HG03354 (cell line): ENCODE measurements around the gene BUB3.
A peak's percentile ranks its signal among the peaks of the same experiment; 100 is the strongest.
"Not testable (repeated sequence)": the region's sequence is repeated elsewhere in the genome, so short reads cannot be mapped to it uniquely, and the experiment has no call there.

Experiments
- ATAC-seq: cut with Tn5 transposase; IDR thresholded peaks from one replicate; pipeline ENCODE4 v1.9.1; 2021; ENCODE audit warnings: mild to moderate bottlenecking; ENCODE audit not compliant: unreplicated experiment, poor library complexity, severe bottlenecking

Gene BUB3

DNA sequence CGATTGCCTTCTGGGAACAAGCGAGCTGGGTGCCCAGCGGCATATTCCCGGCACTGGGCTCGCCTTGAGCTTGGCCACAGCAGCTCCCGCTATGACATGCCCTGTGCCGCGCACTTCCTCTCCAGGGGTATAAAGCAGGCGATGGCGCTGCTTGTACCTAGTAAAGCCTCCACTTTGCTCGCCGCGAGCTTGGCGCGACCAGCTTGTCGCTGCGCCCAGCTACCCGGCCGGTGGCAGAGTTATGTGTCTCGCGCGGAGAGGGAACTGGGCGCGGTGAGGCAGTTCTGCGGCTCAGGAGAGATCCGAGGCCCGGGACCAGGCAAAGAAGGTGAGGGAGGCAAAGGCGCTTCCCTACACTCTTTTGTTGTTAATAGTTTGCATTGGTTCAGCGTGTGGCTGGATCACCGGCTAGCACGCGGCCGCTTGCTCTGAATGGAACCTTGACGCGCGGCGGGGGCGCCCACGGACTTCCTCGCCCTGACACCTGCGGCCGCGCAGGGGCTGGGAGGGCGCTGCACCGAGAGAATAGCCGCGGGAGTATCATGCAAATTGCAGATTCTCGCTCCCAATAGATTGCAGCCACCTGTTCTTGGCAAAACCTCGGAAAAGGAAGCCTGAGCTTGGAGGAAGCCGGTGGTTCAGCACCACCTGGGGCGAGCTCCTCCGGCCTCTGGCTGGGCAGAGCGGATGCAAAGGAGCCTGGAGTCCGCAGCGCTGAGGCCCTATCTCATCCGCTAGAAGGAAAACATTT is 3.0 kb upstream of the BUB3 start:
- no peak for ATAC-seq

GRCh38 chr10:123151737-123152135 is 2.5 kb upstream of the BUB3 start:
- no peak for ATAC-seq

DNA sequence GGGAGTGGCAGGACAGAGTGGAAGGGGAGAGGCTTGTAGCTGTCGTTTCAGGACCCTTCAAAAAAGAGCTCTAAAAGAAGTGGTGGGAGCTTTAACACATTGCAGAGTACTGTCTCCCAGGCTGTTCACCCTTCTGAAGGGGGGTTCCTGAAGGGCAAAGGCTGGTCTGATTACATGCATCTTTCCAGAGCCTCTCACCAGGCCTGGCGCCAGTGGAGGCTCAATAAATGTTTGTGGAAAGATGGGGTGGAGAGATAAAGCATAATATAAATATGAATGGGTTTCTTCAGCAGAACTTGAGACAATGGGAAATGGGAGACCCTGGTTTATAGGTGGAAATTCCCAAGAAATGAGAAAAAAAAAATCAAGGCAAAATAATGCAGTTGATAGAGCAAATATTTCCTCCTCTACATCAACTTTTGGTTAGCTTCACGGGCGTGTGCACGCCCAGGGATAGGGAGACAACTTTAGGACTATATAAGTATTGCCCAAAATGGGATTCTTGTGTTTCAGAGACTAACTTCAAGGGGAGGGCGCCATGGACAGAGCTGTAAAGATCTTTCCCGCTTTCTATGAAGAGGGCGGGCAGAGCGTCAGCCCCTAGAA is 613 bp upstream of the BUB3 start:
- no peak for ATAC-seq

DNA sequence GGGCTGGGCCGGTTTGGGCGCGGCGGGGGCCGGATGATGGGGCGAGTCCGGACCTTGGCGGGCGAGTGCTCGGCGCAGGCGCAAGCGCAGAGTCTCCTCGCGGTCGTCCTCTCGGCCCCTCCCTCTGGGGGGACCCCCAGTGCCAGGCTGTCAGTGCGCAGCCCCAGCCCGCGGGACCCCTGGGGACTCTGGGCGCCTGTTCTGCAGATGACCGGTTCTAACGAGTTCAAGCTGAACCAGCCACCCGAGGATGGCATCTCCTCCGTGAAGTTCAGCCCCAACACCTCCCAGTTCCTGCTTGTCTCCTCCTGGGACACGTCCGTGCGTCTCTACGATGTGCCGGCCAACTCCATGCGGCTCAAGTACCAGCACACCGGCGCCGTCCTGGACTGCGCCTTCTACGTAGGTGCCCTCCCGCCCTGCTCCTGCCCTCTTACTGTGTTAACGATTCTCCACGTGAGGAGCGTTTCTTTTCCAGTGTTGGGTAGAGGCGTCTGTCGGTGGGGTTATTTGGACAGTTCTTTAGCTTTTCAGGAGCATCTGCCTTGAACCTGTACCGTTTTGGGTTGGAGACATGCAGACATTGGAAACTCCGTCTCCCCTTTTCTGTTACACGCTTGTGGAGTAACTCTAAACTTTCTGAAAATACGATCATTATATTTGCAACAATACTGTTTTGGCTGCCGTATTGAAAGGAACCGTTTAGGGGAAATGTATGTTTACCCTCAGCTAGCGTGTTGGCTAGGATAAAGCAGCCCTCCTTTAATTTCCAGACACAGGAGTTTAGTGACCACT is 706 bp downstream of the BUB3 start:
- ATAC-seq = peak; percentile 60

- ATAC-seq = no peak
Measured at GRCh38 chr10:123156078-123156477, 1.9 kb downstream of the BUB3 start.

DNA sequence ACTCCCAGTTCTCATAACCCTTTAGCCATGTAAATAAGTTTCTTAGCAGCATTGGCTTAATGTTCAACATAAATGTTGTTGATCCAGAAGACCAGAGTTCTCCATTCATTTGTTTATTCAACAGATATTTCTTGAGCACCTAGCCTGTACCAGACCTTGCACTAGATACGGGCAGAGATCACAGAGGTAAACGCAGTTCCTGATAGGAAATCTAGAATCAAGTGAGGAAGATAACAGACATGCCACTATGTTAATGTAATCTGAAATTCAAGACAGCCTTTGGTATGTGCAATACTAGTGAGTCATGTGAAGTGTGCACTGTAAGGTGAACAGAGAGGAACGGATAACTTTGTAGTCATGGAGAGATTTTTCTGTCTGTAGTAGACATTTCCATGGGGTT is 3.0 kb downstream of the BUB3 start:
- ATAC-seq = no peak

DNA sequence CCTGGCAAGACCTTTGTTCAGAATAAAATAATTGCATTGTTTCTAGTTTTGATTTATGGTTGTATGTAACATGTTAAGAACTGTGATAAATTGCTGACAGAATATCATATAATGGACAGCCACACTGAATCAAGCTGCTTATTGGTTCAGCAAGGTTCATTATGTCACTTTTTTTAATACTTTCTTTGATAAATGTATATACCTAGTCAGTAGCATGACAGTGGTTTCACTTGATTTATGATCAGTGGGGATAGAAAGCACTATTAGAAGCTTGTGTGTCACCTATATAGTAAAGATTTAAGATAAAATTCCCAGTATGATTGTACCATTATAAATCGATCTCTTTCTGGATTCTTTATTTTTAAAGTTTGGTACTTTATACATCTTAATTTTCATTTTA is 4.5 kb downstream of the BUB3 start:
- ATAC-seq = no peak

- no peak for ATAC-seq
Measured at GRCh38 chr10:123160311-123160980, 6.2 kb downstream of the BUB3 start.

DNA sequence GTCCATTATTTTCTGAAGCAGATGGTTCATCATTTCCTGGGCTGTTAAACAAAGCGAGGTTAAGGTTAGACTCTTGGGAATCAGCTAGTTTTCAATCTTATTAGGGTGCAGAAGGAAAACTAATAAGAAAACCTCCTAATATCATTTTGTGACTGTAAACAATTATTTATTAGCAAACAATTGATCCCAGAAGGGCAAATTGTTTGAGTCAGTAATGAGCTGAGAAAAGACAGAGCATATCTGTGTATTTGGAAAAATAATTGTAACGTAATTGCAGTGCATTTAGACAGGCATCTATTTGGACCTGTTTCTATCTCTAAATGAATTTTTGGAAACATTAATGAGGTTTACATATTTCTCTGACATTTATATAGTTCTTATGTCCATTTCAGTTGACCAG is 10.1 kb downstream of the BUB3 start:
- ATAC-seq = no peak

GRCh38 chr10:123165445-123166072 is 11.4 kb downstream of the BUB3 start:
- ATAC-seq = no peak

DNA sequence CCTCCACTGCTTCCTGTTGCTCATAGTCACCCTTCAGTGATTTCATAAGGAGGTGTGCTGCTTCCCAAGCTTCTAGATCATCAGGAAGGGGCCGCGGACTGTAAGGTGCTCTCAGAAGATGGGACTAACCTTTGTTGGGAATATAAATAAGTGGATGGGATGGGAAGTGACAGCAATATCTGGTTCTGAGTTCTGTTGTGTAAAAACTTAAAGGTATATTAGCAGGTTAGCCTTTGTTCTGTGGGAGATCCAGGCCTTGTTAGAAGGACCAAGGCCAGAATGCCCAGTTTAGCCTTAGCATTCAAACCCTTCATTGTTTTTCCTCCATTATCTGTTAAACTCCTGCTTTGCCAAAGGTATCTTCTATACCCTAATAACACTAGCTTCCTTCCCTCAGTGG is 12.4 kb downstream of the BUB3 start:
- ATAC-seq = no peak

DNA sequence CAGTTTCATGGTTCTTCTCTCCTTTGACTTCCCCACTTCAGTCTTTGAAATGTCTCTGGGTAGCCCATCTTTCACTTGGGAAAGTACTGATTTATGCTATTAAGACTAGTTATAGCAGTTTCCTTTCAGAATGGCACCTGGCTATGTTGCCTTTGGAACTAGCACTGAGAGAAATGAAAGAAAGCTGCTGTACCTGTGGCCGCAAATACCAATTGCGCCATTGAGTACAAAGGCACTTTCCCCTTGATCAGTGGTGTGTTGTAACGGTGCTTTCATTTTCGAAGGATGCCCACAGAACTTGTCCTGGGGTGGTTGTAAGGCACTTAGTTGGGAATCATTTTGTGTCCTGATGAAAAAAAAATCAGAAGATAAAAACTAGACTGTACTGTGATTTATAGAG is 16.8 kb downstream of the BUB3 start:
- no peak for ATAC-seq

DNA sequence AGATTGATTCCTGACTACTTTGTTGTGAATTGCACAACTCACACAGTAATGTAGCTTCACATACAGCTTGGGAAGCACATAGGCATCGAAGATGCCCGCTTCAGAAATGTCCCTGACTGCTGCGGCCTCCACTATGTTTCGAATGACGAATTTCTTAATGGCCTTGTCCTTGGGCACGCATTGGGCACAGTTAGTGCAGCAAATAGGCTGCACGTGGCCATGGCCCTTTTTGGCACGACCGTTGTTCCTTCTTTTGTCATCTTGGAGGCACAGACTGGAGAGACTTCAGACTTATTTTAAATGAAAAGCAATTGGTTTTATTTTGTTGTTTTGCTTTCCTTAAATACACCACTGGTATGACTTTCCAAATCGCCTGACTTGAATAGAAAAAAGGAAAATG is 17.4 kb downstream of the BUB3 start:
- ATAC-seq = not testable (repeated sequence)

DNA sequence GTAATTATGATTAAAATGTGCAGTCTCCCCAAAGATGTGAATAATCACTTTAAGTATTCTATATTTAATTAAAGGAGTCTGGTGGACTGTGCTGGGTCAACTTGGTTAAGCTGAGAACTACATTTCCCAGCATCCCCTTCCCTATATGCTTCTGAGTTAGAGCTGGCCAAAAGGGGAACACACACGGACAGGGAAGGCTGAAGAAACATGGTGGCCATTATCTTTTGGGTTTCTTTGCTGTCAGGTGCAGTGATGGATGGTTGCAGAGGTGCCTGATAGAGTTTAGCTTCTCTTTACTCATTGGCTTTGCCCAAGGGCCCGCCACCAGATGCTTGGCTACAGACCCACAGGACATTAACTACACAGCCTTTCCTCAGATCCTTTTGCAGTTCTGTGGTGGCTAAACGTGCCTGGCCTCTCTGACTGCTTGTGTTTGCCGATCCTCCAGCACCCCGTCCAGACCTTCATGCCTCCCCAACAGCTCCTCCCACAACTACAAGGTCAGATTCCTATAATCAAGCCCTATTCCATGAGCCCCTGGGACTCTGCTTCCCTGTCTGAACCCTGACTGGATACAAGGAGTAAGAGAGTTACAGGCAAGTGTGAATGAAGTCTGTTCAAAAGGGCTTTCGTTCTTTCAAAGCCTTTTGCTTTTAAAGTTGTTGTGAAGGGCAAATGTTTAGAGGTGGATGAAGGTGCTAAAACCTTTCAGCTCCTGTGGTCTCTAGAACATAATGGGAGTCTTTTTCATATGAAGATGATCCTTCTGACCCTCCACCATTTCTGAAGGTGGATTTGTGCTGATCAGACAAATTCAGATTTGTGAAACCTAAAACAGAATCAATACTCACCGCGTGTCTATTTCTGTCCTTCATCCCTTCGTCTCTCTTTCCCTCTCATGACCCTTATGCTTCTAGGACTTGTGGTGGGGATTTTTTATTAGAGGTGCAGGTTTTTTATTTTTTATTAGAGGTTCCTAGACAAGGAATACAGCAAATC is 21.5 kb downstream of the BUB3 start:
- no peak for ATAC-seq

GRCh38 chr10:123178390-123178789 is 24.2 kb downstream of the BUB3 start:
- not testable (repeated sequence) for ATAC-seq

DNA sequence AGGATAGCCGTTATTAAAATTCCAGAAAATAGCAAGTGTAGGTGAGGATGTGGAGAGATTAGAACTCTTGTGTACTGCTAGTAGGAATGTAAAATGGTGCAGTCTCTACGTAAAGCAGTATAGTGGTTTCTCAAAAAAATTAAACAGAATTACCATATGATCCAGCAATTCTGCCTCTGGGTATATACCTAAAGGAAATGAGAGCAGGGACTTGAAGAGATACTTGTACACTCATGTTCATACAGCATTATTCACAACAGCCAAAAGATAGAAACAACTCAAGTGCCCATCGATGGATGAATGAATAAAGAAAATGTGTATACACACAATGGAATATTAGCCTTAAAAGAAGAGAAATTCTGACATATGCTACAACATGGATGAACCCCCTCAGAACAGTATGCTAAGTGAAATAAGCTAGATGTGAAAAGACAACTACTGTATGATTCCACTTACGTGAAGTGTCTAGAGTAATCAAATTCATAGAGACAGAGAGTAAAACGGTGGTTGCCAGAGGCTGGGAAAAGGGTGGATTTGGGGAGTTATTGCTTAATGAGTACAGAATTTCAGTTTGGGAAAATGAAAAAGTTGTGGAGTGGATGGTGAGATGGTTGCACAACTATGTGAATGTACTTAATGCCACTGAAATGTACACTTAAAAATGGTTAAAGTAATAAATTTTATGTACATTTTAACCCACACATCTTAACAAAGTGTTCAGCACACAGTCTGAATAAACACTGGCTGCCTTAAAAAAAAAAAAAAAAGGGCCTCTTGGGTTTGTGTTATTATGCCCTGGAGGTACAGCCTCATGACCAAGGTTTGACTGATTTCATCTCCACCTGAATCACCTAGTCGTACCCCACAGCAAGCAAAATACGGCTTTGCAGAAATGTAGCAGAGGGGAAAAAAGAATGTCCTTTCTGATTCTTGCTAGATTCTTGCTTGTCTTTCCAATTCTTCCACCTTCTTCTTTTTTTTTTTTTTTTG is 26.2 kb downstream of the BUB3 start:
- no peak for ATAC-seq

GRCh38 chr10:123183724-123184123 is 29.5 kb downstream of the BUB3 start:
- ATAC-seq = no peak

- ATAC-seq = no peak
Measured at GRCh38 chr10:123187781-123188180, 33.6 kb downstream of the BUB3 start.
